ENCODE data around the gene HSD11B1.

The HSD11B1 gene

DNA sequence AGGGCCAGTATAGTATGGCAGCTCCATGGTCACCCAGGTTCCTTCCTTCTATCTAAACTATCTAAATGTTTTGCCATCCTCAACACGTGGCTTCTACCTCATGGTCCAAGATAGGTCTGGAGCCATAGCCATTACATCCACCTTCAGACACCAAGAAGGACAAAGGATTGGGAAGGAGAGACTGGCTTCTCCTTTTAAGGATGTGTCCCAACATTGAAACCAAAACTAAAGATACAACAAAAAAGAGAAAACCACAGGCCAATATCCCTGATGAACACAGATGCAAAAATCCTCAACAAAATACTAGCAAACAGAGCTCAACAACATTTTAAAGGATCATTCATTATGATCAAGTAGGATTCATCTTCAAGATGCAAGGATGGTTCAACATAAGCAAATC, 24.8 kb downstream of the HSD11B1 start:
- DNase-seq (ENCODE audit: low read depth) = no peak
- in situ Hi-C loops (cut with HindIII; ENCODE audit: low sequenced_read_pairs) = no loop called here
- TF ChIP-seq CTCF (IDR thresholded peaks at IDR 0.05; ENCODE audit: low read depth, low read length, missing control alignments) = no peak

DNA sequence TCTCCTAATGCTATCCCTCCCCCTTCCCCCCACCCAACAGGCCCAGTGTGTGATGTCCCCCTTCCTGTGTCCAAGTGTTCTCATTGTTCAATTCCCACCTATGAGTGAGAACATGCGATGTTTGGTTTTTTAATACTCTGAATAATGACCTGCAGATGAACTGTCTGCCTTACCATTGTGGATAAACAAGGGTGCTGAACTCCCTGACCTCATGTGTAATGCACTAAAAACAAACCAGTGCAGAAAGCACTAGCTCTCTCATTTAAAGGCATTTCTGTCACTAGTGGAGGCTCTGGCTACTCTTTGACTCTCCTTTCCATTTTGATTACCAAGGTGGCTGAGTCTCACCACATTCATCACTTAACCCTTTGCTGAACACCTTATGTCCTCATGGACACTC, 28.1 kb downstream of the HSD11B1 start:
- in situ Hi-C loops (cut with HindIII; ENCODE audit: low sequenced_read_pairs) = no loop called here
- TF ChIP-seq CTCF (IDR thresholded peaks at IDR 0.05; ENCODE audit: low read depth, low read length, missing control alignments) = no peak
- no peak for DNase-seq (ENCODE audit: low read depth)
- no peak overlapping the region for H3K4me3 ChIP-seq (ENCODE audit: low read depth, low read length)

More for the DNA sequence above, 24.8 kb downstream of the HSD11B1 start:
- no peak overlapping the region for H3K4me3 ChIP-seq (ENCODE audit: low read depth, low read length)

- H3K4me3 ChIP-seq (ENCODE audit: low read depth, low read length) = no peak overlapping the region
- no peak for DNase-seq (ENCODE audit: low read depth)
- in situ Hi-C loops (cut with HindIII; ENCODE audit: low sequenced_read_pairs) = no loop called here
- TF ChIP-seq CTCF (IDR thresholded peaks at IDR 0.05; ENCODE audit: low read depth, low read length, missing control alignments) = no peak
Measured at GRCh38 chr1:209733409-209734192, 29.0 kb downstream of the HSD11B1 start.

DNA sequence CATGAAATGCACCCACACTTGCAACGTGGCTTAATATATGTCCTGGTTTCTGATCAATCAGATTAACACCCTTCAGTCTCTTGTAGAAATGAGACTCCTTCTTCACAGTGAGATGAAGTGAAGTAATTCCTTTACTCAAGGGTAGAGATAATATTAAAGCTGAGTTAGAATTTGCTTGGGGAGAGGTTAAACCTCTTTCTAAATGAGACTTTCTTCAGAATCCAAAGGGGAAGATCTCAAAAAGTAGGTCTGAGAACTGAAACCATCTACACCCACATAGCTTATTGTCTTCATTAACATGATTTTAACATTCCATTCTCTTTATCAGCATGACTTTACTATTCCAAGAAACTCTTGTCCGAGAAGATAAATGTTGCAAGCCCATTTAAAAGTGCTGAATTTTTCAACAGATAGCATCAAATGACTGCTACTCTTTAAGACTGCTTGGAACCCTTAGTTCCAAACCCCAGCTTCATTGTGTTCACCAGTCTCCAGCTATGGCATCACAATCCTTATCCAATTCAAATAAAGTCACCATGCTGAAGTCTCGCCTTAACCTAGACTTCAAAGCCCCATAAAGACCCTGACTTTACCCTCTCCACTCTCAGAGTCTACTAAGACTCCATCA, 32.0 kb downstream of the HSD11B1 start:
- in situ Hi-C loops (cut with HindIII; ENCODE audit: low sequenced_read_pairs) = no loop called here
- no peak for DNase-seq (ENCODE audit: low read depth)
- no peak for TF ChIP-seq CTCF (IDR thresholded peaks at IDR 0.05; ENCODE audit: low read depth, low read length, missing control alignments)
- H3K4me3 ChIP-seq (ENCODE audit: low read depth, low read length) = no peak overlapping the region

- no peak for TF ChIP-seq CTCF (IDR thresholded peaks at IDR 0.05; ENCODE audit: low read depth, low read length, missing control alignments)
Measured at GRCh38 chr1:209737118-209737505, 32.5 kb downstream of the HSD11B1 start.

GRCh38 chr1:209738270-209738669, 33.6 kb downstream of the HSD11B1 start:
- TF ChIP-seq CTCF (IDR thresholded peaks at IDR 0.05; ENCODE audit: low read depth, low read length, missing control alignments) = no peak
- H3K4me3 ChIP-seq (ENCODE audit: low read depth, low read length) = no peak overlapping the region
- in situ Hi-C loops (cut with HindIII; ENCODE audit: low sequenced_read_pairs) = no loop called here
- DNase-seq (ENCODE audit: low read depth) = no peak

More at GRCh38 chr1:209737118-209737505, 32.5 kb downstream of the HSD11B1 start:
- H3K4me3 ChIP-seq (ENCODE audit: low read depth, low read length) = no peak overlapping the region
- in situ Hi-C loops (cut with HindIII; ENCODE audit: low sequenced_read_pairs) = no loop called here
- DNase-seq (ENCODE audit: low read depth) = no peak

Measured in astrocyte of the cerebellum (primary cell).